GOT3 (cell line): ENCODE data around the gene IQCK.
"Not testable (repeated sequence)": the region's sequence is repeated elsewhere in the genome, so short reads cannot be mapped to it uniquely, and the experiment has no call there.

Experiments used
- DNase-seq: peaks from one replicate; lab custom pipeline; 2025; ENCODE audit warnings: mixed read lengths; lab: John Stamatoyannopoulos, UW

Gene IQCK

GRCh38 chr16:19717741-19718623 is at the start of gene IQCK, which contains the start of gene KNOP1:
Gene IQCK, plus strand, starts transcription at chr16:19718271. Its CDS starts 36 bp downstream, at chr16:19718307.
Gene KNOP1, minus strand, starts transcription at chr16:19718227. Its CDS starts 3,192 bp downstream, at chr16:19715035.
- DNase-seq, result peak; percentile 59

- no peak for DNase-seq
These were observed 45.7 kb upstream of the IQCK start for GRCh38 chr16:19672378-19672777.

- no peak for DNase-seq
These were observed 43.6 kb upstream of the IQCK start for GRCh38 chr16:19674485-19674884.

- DNase-seq, result no peak
These were observed 40.7 kb upstream of the IQCK start for GRCh38 chr16:19677402-19677801.

- DNase-seq, result no peak
These were observed 39.3 kb upstream of the IQCK start for GRCh38 chr16:19678804-19679203.

- DNase-seq, result not testable (repeated sequence)
These were observed 38.8 kb upstream of the IQCK start for GRCh38 chr16:19679281-19679680.

GRCh38 chr16:19680881-19681340 is 37.2 kb upstream of the IQCK start:
- DNase-seq, result no peak

- no peak for DNase-seq
These were observed 36.4 kb upstream of the IQCK start for GRCh38 chr16:19681637-19682036.

GRCh38 chr16:19683453-19684236 is 34.4 kb upstream of the IQCK start:
- DNase-seq, result no peak

GRCh38 chr16:19685176-19685575 is 32.9 kb upstream of the IQCK start:
- no peak for DNase-seq

GRCh38 chr16:19687279-19687678 is 30.8 kb upstream of the IQCK start:
- no peak for DNase-seq

GRCh38 chr16:19688396-19689024 is 29.6 kb upstream of the IQCK start:
- no peak for DNase-seq

GRCh38 chr16:19689342-19689741 is 28.7 kb upstream of the IQCK start:
- DNase-seq, result no peak

- DNase-seq, result no peak
These were observed 27.9 kb upstream of the IQCK start for GRCh38 chr16:19690196-19690595.

GRCh38 chr16:19691161-19691711 is 26.8 kb upstream of the IQCK start:
- DNase-seq, result no peak

- no peak for DNase-seq
These were observed 23.1 kb upstream of the IQCK start for GRCh38 chr16:19694989-19695388.

- DNase-seq, result no peak
These were observed 21.7 kb upstream of the IQCK start for GRCh38 chr16:19696328-19696727.

- no peak for DNase-seq
These were observed 21.1 kb upstream of the IQCK start for GRCh38 chr16:19696961-19697360.

GRCh38 chr16:19697756-19698318 is 20.2 kb upstream of the IQCK start:
- DNase-seq, result no peak

GRCh38 chr16:19698480-19699465 is 19.3 kb upstream of the IQCK start:
- DNase-seq, result no peak
